HG02943 (cell line): ENCODE results near the gene OLA1.

Experiments
- ATAC-seq: cut with Tn5 transposase; IDR thresholded peaks from one replicate; pipeline ENCODE4 v1.9.1; 2021; ENCODE audit warnings: mild to moderate bottlenecking, low read depth, moderate library complexity; ENCODE audit not compliant: unreplicated experiment

Gene OLA1

DNA sequence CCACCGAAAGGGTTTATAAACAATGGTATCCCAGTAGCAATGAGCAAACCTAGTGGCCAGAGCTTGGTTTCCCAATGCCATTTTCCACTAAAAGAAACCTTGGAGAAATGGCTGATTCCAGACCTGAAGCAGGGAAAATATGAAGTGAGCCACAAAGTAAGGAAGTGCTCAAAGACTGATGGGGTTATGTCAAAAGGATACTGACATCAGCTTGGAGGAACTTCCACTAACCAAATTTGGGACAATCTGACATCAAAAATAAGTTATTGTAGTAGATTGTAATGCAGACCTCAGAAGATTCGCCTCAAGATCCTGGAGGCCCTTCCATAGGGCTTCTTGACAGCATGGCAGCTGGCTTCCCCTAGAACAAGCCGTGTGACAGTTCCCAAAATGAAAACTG, 203.8 kb downstream of the OLA1 start:
- ATAC-seq: no peak

DNA sequence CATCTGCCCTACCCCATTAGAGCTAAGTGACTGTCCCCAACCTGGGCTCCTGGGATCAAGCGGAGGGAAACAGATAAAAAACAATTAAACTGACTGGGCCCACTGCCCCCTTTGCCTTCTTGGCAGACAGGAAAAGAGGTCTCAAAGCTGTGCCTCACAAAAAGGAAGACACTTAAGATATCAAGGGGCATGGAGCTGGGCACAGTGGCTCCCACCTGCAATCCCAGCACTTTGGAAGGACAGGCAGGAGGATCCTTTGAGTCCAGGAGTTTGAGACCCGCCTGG, 208.0 kb downstream of the OLA1 start:
- ATAC-seq: no peak

DNA sequence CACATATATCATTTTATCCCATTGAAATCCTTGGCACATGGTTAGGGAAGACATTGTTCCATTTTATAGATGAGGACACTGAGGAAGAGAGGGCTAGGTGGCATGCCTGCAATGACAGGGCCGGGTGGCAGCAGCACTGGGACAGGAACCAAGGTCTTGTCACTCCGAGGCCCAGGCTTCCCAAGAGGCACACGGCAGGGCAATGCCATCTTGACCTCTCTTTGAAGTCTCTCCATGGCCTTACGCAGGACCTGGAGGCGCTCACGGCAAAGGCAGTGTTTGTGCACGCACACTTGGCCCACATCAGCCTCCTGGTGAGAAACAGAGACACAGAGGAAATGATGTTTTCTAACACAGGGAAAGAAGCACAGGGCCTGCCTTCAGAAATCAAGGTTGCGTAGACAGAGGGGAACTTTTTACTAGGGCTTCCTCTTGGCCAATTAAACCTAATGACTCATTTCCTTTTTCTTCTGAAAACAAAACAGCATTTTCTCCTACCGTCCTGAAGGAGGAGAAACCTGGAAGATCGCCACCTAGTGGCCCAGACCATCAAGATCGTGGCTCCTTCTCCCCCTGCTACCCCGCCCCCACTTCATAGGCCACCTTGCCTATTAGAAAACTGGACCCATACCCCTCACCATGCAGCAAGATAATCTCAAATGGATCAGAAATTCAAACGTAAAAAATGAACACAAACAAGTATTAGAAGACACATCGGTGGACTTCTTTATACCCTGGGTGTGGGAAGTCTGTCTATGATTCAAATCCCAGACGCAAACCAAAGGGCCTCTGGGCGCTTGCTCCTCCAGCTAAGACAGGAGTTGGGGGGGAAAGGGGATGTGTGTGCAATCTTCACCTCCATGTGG, 208.5 kb downstream of the OLA1 start:
- ATAC-seq: peak; percentile 84

DNA sequence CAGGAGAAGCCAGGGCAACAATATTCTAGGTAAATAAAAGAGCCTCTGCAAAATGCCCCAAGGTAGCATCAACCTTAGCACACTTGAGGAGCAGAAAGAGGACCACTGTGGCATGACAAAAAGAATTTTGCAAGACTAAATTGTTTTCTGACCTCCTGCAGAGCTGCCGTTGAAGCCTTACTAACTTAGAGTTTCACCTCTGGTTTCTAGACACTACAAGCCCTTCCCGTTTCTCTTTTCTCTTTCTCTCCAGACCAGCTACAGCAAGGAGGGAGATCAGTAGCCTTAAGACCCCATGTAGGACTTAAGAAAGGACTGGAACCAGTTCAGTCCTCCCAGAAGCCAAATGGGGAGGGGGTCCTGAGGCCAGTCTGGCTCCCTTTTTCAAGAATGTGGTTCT, 209.9 kb downstream of the OLA1 start:
- ATAC-seq: no peak

DNA sequence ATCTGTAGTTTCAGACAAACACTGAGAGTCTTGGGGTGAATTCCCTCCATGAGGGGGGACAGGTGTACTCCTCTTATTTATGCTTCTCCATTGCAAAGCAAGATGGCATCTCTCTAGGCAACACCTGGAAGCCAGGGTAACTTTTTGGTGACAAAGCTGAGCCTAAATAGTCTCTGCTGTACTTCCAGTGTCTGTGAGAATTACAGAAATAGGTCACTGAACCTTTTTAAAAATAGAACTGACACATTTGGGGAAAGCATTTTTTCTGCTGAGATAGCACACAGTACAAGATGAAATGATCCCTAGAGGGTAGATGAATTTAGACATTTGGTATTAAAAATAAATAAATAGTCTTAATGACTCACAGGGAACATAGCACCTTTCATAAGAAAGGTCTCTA, 211.5 kb downstream of the OLA1 start:
- ATAC-seq: no peak

GRCh38 chr2:174035981-174036742, 212.2 kb downstream of the OLA1 start:
- ATAC-seq: no peak

DNA sequence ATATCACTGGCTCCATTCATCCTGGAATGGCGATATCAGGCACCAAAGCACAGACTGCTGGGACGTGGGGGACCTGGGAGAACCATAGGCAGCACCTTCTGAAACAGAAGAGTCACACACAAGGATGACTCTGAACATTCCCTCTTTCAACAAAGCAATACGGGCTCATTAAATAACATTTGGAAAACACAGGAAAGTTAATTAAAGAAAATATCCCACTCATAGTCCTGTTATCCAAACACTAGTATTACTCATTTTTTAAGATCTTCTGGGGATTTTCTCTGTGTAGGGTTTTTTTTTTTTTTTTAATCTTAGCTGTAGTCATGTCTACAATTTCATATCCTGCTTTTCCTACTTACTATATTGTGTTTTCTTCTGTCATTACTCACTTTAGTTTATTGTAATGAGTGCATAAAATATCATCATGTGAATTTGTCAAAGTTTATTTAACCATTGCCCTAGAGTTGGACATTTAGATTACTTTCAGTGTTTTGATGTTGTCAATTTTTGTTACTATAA, 213.2 kb downstream of the OLA1 start:
- ATAC-seq: no peak

DNA sequence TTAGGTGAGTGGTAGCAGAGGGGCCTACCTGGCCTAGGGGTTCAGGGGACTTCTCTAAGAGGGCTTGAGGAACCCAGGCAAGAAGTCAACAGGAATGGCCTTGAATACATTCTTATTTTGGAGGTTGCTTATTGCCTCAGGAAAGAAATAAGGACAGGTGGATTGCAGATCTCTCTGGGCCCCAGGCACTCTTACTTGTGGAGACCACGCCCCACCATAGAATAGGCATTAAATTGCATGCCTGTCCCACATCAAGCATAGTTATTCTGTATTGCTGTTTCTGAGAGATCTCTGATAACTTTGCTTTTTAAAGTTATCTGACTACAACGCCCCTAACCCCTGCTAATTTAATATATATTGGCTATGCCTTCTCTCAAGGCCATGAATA, 215.2 kb downstream of the OLA1 start:
- no peak for ATAC-seq

GRCh38 chr2:174031226-174031625, 217.1 kb downstream of the OLA1 start:
- ATAC-seq: no peak

- ATAC-seq: no peak
Measured at GRCh38 chr2:174028935-174029334, 219.4 kb downstream of the OLA1 start.

- ATAC-seq: no peak
Measured at GRCh38 chr2:174027956-174028355, 220.4 kb downstream of the OLA1 start.

- ATAC-seq: no peak
Measured at GRCh38 chr2:174026122-174026845, 222.0 kb downstream of the OLA1 start.

DNA sequence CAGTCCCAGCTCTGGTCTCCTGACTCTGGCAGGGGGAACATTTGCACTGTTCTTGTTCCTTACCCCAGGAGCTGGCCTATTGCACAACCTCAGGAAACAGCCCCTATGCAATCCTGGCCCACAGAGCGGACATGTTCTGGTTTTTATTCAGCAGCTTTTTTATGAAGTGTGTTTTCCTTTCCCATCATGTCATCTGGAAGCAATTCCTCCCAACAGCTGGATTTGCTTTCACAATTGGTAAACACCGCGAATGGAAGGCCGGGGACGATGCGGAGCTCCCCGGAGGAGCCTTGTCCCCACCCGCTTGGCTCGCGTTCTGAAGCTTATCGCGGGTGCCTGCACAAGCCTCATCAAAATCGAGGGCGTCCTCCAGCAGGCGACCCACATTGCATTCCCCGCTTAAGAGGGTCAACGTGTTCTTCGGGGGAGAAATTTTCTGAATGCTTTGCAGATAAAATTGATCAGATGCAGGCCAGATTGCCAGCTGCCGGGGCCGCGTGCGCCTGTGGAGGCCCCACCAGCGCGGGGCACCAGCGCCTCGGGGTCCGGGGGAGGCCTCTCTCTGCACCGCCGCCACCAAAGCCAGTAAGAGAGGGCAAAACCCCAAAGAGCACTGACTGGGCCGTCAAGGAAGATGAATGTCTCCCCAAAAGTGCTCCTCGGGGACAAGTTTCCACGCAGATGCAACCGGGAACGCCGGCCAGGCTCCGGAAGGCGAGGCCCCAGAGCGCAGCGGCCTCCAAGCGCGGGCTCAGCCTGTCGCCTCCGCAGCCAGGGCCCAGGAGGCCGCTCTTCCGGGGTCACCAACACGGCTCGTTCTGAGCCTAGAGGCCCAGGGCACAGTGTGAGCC, 222.8 kb downstream of the OLA1 start:
- no peak for ATAC-seq

- no peak for ATAC-seq
Measured at GRCh38 chr2:174024524-174025270, 223.6 kb downstream of the OLA1 start.

GRCh38 chr2:174023591-174024523, 224.5 kb downstream of the OLA1 start:
- ATAC-seq: no peak
